Measurements from ENCODE around the gene HCFC1R1.

The HCFC1R1 gene

DNA sequence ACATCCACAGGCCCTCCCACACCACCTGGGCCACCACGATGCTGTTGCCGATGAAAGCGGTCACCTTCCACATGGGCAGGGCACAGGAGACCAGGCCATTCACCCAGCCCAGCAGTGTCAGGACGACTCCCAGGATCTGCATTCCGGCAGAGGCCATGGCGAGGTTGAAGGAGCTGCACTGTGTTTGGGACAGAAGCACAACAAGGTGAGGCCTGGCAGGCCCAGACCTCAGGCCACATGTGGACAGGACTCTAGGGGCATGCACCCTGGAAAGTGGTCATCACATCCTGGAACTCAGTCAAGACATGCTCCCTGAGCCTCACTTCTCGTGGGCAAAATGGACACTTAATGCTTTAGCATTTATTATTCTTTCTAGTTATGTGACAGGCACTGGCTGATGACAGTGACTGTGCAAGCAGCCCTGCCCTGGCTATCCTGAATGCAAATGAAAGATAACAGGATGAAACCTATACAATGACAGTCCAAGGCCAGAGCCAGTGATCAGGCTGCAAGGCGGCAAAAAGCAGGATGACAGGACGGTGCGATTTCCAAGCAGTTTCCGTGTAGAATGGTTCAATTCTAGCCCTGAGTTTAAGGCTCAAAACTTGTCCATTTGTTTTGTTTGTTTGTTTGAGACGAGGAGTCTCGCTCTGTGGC, 7.7 kb downstream of the HCFC1R1 start:
- H3K4me1 ChIP-seq, result peaks cover 2% of the 10 kb centered on the region
- H3K36me3 ChIP-seq, result no peaks in the 10 kb centered on the region
- H3K9me3 ChIP-seq, result no peaks in the 10 kb centered on the region
- TF ChIP-seq, protein P1, sequence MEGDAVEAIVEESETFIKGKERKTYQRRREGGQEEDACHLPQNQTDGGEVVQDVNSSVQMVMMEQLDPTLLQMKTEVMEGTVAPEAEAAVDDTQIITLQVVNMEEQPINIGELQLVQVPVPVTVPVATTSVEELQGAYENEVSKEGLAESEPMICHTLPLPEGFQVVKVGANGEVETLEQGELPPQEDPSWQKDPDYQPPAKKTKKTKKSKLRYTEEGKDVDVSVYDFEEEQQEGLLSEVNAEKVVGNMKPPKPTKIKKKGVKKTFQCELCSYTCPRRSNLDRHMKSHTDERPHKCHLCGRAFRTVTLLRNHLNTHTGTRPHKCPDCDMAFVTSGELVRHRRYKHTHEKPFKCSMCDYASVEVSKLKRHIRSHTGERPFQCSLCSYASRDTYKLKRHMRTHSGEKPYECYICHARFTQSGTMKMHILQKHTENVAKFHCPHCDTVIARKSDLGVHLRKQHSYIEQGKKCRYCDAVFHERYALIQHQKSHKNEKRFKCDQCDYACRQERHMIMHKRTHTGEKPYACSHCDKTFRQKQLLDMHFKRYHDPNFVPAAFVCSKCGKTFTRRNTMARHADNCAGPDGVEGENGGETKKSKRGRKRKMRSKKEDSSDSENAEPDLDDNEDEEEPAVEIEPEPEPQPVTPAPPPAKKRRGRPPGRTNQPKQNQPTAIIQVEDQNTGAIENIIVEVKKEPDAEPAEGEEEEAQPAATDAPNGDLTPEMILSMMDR (IDR thresholded peaks at IDR 0.05; ENCODE audit: low read depth, low read length), result no peak
- H3K4me3 ChIP-seq (ENCODE audit: low read depth, low read length), result no peak overlapping the region
- DNase-seq, result no peak
- H3K27me3 ChIP-seq, result peaks cover 10% of the 10 kb centered on the region; the same call in 1 of the 2 replicates

DNA sequence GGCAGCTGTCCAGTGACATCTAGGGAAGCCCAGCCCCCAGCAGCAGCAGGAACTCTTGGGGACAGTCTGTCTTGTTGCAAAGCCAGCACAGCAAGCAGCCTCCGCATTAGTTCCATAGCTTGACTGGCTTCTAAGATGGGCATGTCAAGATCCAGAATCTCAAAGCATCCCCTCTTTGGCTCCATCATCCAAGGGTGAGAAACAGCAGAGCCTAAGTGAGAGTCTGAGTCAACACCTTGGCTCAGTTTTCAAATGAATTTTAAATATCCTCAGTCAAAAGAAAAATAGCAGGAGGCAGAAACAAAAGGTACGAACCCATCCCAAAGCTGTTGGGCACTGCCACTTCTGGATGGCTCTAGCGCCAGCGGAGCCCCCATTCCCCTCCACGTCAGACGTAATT, 8.8 kb downstream of the HCFC1R1 start:
- no peaks in the 10 kb centered on the region for H3K9me3 ChIP-seq
- no peaks in the 10 kb centered on the region for H3K36me3 ChIP-seq
- no peak overlapping the region for H3K4me3 ChIP-seq (ENCODE audit: low read depth, low read length)
- H3K27me3 ChIP-seq, result peaks cover 10% of the 10 kb centered on the region; the same call in 1 of the 2 replicates
- no peak for DNase-seq
- peaks cover 2% of the 10 kb centered on the region for H3K4me1 ChIP-seq
- TF ChIP-seq, protein P1 (IDR thresholded peaks at IDR 0.05; ENCODE audit: low read depth, low read length), result no peak

DNA sequence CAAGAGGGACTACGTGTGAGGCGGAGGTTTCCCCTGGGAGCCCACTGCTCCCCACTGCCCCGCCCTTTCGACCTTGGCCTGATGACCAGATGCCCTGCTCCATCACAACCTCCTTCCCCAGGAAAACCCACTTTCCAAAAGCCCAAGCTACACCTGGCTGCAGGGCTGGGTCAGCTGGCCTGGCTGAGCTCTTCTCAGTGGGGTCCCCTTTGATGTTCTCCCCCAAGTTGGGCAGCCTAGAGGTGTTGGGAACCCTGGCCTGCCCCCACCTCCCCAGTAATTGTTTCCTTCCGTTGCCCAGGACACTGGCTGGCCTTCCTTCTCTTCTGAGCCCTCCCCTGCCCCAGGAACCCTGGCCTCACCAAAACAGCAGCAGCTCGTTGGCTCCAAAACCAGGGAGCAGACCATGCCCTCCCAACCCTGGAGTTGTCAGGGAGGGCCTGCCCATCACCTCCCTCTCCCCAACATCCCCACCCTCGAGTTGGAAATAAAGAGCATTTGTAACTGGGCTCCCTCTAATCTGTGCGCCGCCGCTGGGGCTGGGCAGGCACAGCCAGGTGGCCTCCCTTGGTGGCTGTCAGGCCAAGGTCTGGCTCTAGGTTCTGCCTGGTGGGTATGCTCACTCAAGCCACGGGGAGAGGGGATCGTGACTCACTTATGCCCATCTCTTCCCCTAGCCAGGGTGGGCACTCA, 9.6 kb downstream of the HCFC1R1 start:
- Histone ChIP-seq H3K27me3 (peaks cover 10% of the 10 kb centered on the region; the same call in 1 of the 2 replicates), H3K4me1 (peaks cover 2% of the 10 kb centered on the region; the same call in 1 of the 2 replicates)
- TF ChIP-seq, protein P1 (IDR thresholded peaks at IDR 0.05; ENCODE audit: low read depth, low read length), result no peak

DNA sequence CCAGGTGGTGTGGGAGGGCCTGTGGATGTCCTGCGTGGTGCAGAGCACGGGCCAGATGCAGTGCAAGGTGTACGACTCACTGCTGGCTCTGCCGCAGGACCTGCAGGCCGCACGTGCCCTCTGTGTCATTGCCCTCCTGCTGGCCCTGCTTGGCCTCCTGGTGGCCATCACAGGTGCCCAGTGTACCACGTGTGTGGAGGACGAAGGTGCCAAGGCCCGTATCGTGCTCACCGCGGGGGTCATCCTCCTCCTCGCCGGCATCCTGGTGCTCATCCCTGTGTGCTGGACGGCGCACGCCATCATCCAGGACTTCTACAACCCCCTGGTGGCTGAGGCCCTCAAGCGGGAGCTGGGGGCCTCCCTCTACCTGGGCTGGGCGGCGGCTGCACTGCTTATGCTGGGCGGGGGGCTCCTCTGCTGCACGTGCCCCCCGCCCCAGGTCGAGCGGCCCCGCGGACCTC, 10.2 kb downstream of the HCFC1R1 start:
- no peak overlapping the region for H3K4me3 ChIP-seq (ENCODE audit: low read depth, low read length)
- H3K27me3 ChIP-seq, result peaks cover 10% of the 10 kb centered on the region; the same call in 1 of the 2 replicates
- H3K9me3 ChIP-seq, result no peaks in the 10 kb centered on the region
- TF ChIP-seq, protein P1 (IDR thresholded peaks at IDR 0.05; ENCODE audit: low read depth, low read length), result no peak
- peaks cover 1% of the 10 kb centered on the region; the same call in 1 of the 2 replicates for H3K4me1 ChIP-seq
- no peak for DNase-seq
- H3K36me3 ChIP-seq, result no peaks in the 10 kb centered on the region

More for the DNA sequence above, 9.6 kb downstream of the HCFC1R1 start:
- no peaks in the 10 kb centered on the region for H3K9me3 ChIP-seq
- DNase-seq, result no peak
- H3K4me3 ChIP-seq (ENCODE audit: low read depth, low read length), result no peak overlapping the region
- no peaks in the 10 kb centered on the region for H3K36me3 ChIP-seq

DNA sequence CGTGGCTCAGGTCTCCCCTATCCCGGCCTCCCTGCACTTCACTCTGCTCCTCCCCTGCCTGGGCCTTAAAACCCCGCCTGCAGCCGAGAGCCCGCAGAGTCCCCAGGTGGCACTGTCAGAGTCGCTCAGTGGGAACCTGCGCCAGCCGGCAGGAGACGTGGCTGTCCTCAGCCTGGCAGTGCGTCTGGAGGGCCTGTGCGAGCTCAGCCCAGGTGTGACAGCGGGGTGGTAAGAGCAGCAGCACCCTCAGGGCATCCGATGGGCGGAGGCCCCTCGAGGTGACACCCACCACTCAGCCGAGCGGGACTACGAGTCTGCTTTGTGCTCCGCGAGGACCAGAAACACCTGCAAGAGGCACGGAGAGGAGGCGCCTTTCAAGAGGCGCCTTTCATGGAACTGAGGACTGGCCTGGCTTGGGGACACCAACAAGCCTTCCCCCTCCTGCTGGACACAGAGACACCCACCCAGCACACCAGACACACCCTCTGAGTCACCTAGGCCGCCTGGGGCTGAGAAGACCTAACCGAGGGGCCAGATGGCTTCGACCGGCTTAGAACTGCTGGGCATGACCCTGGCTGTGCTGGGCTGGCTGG, 10.8 kb downstream of the HCFC1R1 start, which contains the start of gene CLDN9:
CLDN9 (plus strand) TSS at position 96 of the 593 bp plus-strand sequence; CDS start at position 536, 440 bp downstream.
- Histone ChIP-seq H3K27me3 (peaks cover 10% of the 10 kb centered on the region; the same call in 1 of the 2 replicates), H3K9me3 (no peaks in the 10 kb centered on the region), H3K4me3 (ENCODE audit: low read depth, low read length) (no peak within 1 kb of the TSS), H3K4me1 (no peaks in the 10 kb centered on the region), H3K36me3 (no peaks in the 10 kb centered on the region)
- TF ChIP-seq, protein P1 (IDR thresholded peaks at IDR 0.05; ENCODE audit: low read depth, low read length), result no peak
- DNase-seq, result no peak
